K562 (cell line): ENCODE data around the gene SORCS2. TPM values are rescaled to one million over a fixed set of nuclear protein-coding genes. Genes with fewer than 3 reads are reported as not detected.

Experiments used
- ATAC-seq: fragments of 200-7000 bp; cut with Tn5 transposase; 3 replicates; pipeline ENCODE4 v1.9.1; 2020; ENCODE audit warnings: moderate library complexity
- BruUV-seq: library from RNA; stranded (reverse); fragments of 400-500 nt; replicated peaks from 2 replicates; lab custom pipeline; 2021; lab: Mats Ljungman, UMichigan
- CTCF ChIA-PET: fragments of 300-600 bp; formaldehyde crosslinking; extraction: SDS; loops from one replicate; lab custom pipeline; 2021; ENCODE audit warnings: low intra/inter-chr PET ratio; lab: Yijun Ruan, JAX
- POLR2A ChIA-PET: fragments of 300-600, 350-650 bp; sonication (Branson Sonifier 250); formaldehyde crosslinking; extraction: SDS; loops from one replicate; lab custom pipeline; 2021; ENCODE audit warnings: antibody characterized with exemption, inconsistent platforms; lab: Yijun Ruan, JAX
- DNase-seq, 4 experiments: peaks; one replicate each; pipeline versions ENCODE4 v3.0.0 to v3.0.0-alpha.2; 2011 to 2018; ENCODE audit warnings: low spot score in 3 of 4, mixed read lengths in 3 of 4; ENCODE audit errors: extremely low read depth in 1 of 4
- FAIRE-seq: peaks from 2 replicates; lab custom pipeline; 2011; peaks lifted over from hg19 to GRCh38; lab: Jason Lieb, UNC
- H2AFZ ChIP-seq: 2 replicates; pipeline ENCODE4 v1.6.0; 2011; ENCODE audit warnings: low read depth, low read length, control low read depth, inconsistent platforms
- H3K27ac ChIP-seq: fragments of 200-600 bp; 3 replicates; pipeline ENCODE4 v1.8.0; 2011; ENCODE audit warnings: low read depth, mild to moderate bottlenecking, control low read depth, inconsistent platforms, low read length, moderate library complexity, mixed read lengths; ENCODE audit errors: extremely low read depth
- H3K27me3 ChIP-seq, 2 experiments: fragments of 300-600 bp in 1 of 2; 2 replicates in 1 of 2; 3 replicates in 1 of 2; pipeline versions ENCODE4 v1.6.0 to v1.8.0; 2011; ENCODE audit warnings: inconsistent platforms in 2 of 2, low read length in 2 of 2, mild to moderate bottlenecking in 1 of 2, mixed read lengths in 1 of 2, moderate library complexity in 1 of 2; ENCODE audit not compliant: control insufficient read depth in 2 of 2, insufficient read depth in 2 of 2
- H3K36me3 ChIP-seq: fragments of 300-600 bp; 3 replicates; pipeline ENCODE4 v1.8.0; 2011; ENCODE audit warnings: mild to moderate bottlenecking, low read length, inconsistent platforms; ENCODE audit not compliant: control insufficient read depth, insufficient read depth
- H3K4me1 ChIP-seq, 2 experiments: fragments of 200-600 bp in 1 of 2; replicated peaks in 1 of 2; 2 replicates in 1 of 2; 3 replicates in 1 of 2; pipeline versions ENCODE4 v1.5.1 to v1.8.0; 2011; ENCODE audit warnings: inconsistent platforms in 2 of 2, low read length in 2 of 2, mild to moderate bottlenecking in 1 of 2, mixed read lengths in 1 of 2, moderate library complexity in 1 of 2; ENCODE audit not compliant: control insufficient read depth in 2 of 2, insufficient read depth in 2 of 2
- H3K4me2 ChIP-seq: 2 replicates; pipeline ENCODE4 v1.6.1; 2011; ENCODE audit warnings: low read length, control low read depth, inconsistent platforms, mixed read lengths; ENCODE audit not compliant: insufficient read depth
- H3K4me3 ChIP-seq: fragments of 200-600 bp; sonication (generic), shearing (Covaris generic); 2 replicates; pipeline ENCODE4 v1.5.1; 2016; ENCODE audit warnings: control low read depth, inconsistent platforms
- H3K79me2 ChIP-seq: fragments of 200-600 bp; 3 replicates; pipeline ENCODE4 v1.8.0; 2011; ENCODE audit warnings: low read length, inconsistent platforms; ENCODE audit not compliant: control insufficient read depth, insufficient read depth
- H3K9ac ChIP-seq, 2 experiments: 2 replicates each; pipeline versions ENCODE4 v1.6.0 to v1.6.1; 2011; ENCODE audit warnings: low read depth in 2 of 2, low read length in 2 of 2, control low read depth in 1 of 2, inconsistent platforms in 1 of 2, mild to moderate bottlenecking in 1 of 2, mixed read lengths in 1 of 2; ENCODE audit not compliant: insufficient read depth in 1 of 2
- H3K9me1 ChIP-seq: one replicate; pipeline ENCODE4 v1.6.0; 2011; ENCODE audit warnings: inconsistent platforms, mild to moderate bottlenecking, low read length, moderate library complexity; ENCODE audit not compliant: control insufficient read depth, insufficient read depth
- H3K9me3 ChIP-seq: replicated peaks from 2 replicates; pipeline ENCODE4 v1.5.1; 2011; ENCODE audit warnings: low read depth, low read length, inconsistent platforms; ENCODE audit not compliant: control insufficient read depth, insufficient read depth
- H4K20me1 ChIP-seq: replicated peaks from 2 replicates; pipeline ENCODE4 v1.6.1; 2011; ENCODE audit warnings: low read length, inconsistent platforms, mixed read lengths; ENCODE audit not compliant: control insufficient read depth, insufficient read depth
- CBX3 ChIP-seq, 2 experiments: IDR thresholded peaks; 1 replicate in 1 of 2; 2 replicates in 1 of 2; pipeline ENCODE4 v1.6.1; 2012; ENCODE audit warnings: inconsistent platforms in 2 of 2, low read length in 2 of 2, borderline replicate concordance in 1 of 2, control low read depth in 1 of 2
- ELK1 ChIP-seq: sonication (generic); formaldehyde crosslinking; IDR thresholded peaks from 2 replicates; pipeline ENCODE4 v1.8.1; 2022; ENCODE audit warnings: missing genetic modification reagents
- GTF2F1 ChIP-seq: IDR thresholded peaks from 2 replicates; pipeline ENCODE4 v1.6.1; 2011; ENCODE audit warnings: low read depth, low read length, improper control_type of control experiment
- KDM4B ChIP-seq, 2 experiments: fragments of 450-650 bp in 1 of 2; sonication (generic) in 1 of 2; IDR thresholded peaks; 2 replicates each; pipeline ENCODE4 v1.6.1; 2016 to 2017; ENCODE audit warnings: borderline replicate concordance in 2 of 2, antibody characterized with exemption in 1 of 2, low read depth in 1 of 2, mild to moderate bottlenecking in 1 of 2
- NBN ChIP-seq: fragments of 450-650 bp; IDR thresholded peaks from 2 replicates; pipeline ENCODE4 v1.6.1; 2016; ENCODE audit warnings: low read depth, mild to moderate bottlenecking
- PCBP1 ChIP-seq: fragments of 200-400 bp; formaldehyde crosslinking; IDR thresholded peaks from 2 replicates; pipeline ENCODE4 v1.6.1; 2018; ENCODE audit warnings: mild to moderate bottlenecking, low read depth, low read length; ENCODE audit not compliant: poor library complexity, severe bottlenecking
- TOE1 ChIP-seq, 2 experiments: fragments of 450-650 bp in 1 of 2; sonication (generic) in 1 of 2; formaldehyde crosslinking in 1 of 2; IDR thresholded peaks; 2 replicates each; pipeline versions ENCODE4 v1.7.1 to v1.8.0; 2016 to 2022; ENCODE audit warnings: borderline replicate concordance in 2 of 2, mild to moderate bottlenecking in 2 of 2, antibody characterized with exemption in 1 of 2, inconsistent platforms in 1 of 2, low read depth in 1 of 2, missing genetic modification reagents in 1 of 2, moderate library complexity in 1 of 2
- ZFP36 ChIP-seq: fragments of 150-350 bp; IDR thresholded peaks from 2 replicates; pipeline ENCODE4 v1.6.1; 2018; ENCODE audit warnings: low read length, low read depth; ENCODE audit not compliant: partially characterized antibody
- ZNF347 ChIP-seq: fragments of 450-650 bp; formaldehyde crosslinking; IDR thresholded peaks from 2 replicates; pipeline ENCODE4 v1.4.0; 2020; ENCODE audit warnings: low read depth, mild to moderate bottlenecking, moderate library complexity
- ZNF431 ChIP-seq: sonication (generic); formaldehyde crosslinking; IDR thresholded peaks from 2 replicates; pipeline ENCODE4 v1.8.0; 2022; ENCODE audit warnings: mild to moderate bottlenecking, missing genetic modification reagents
- ZNF740 ChIP-seq, 3 experiments: fragments of 200-800 bp in 1 of 3; sonication (Bioruptor generic) in 1 of 3; sonication (generic) in 1 of 3; formaldehyde crosslinking in 1 of 3; IDR thresholded peaks; 2 replicates each; pipeline versions ENCODE4 v1.6.1 to v1.8.0; 2016 to 2022; ENCODE audit warnings: mild to moderate bottlenecking in 2 of 3, missing compliant biosample characterization in 2 of 3, missing genetic modification characterization in 2 of 3, missing genetic modification reagents in 1 of 3
- WGBS: fragments of 100-300 bp; shearing (Covaris generic); methylation state at CpG from one replicate; pipeline ENCODE4 v1.1.6; 2016; ENCODE audit warnings: low coverage, mixed read lengths; ENCODE audit not compliant: insufficient coverage; ENCODE audit errors: missing lambda C conversion rate; 5-methylcytosine and 5-hydroxymethylcytosine counted together
- in situ Hi-C: fragments of 300-500 bp; cut with MboI; formaldehyde crosslinking; loops from 4 replicates; pipeline ENCODE4 v1.15.0; 2018; ENCODE audit warnings: inconsistent platforms, mixed read lengths
- intact Hi-C: fragments of 100-400 bp; cut with micrococcal nuclease; formaldehyde crosslinking; loops from 2 replicates; pipeline ENCODE4 v1.14.2; 2022
- polyA plus RNA-seq, 8 experiments: library from polyadenylated mRNA; depleted of rRNA in 4 of 8; stranded (reverse) in 5 of 8; unstranded in 3 of 8; fragments of >200 nt; fragmentation: Nextera tagmentation in 2 of 8; fragmentation: Illumina TruSeq in 1 of 8; extraction: Ambion mirVana in 2 of 8; extraction: Trizol in 1 of 8; gene quantifications; 2 replicates each; pipeline versions ENCODE4 v1.2.1 to v1.2.3, GENCODE V29; 2011 to 2014; ENCODE audit warnings: inconsistent platforms in 1 of 8, missing spikeins in 1 of 8
- total RNA-seq, 7 experiments: library from RNA; depleted of rRNA in 6 of 7; stranded (reverse); fragments of >200 nt in 6 of 7; fragmentation: Illumina TruSeq in 2 of 7; extraction: Trizol in 2 of 7; gene quantifications; 2 replicates each; pipeline versions ENCODE4 v1.2.1 to v1.2.3, GENCODE V29; 2011 to 2021; ENCODE audit warnings: low replicate concordance in 1 of 7

Gene SORCS2
- total and polyA plus RNA-seq, 9 of the 15 experiments (the other 6 are each of a cell fraction or from before 2014, with no cell fraction given), result not detected

GRCh38 chr4:7361280-7361895, 169.1 kb downstream of the SORCS2 start (continued):
- TF ChIP-seq ELK1 (CRISPR knock-in tag) (no peak), ZNF431 (CRISPR knock-in tag) (no peak), TOE1 (IDR thresholded peaks at IDR 0.05; ENCODE audit: borderline replicate concordance) (no peak), TOE1 (CRISPR knock-in tag; IDR thresholded peaks at IDR 0.05; ENCODE audit: borderline replicate concordance, low read depth) (no peak), ZFP36 (no peak)

GRCh38 chr4:7362341-7362740, 170.0 kb downstream of the SORCS2 start:
- Histone ChIP-seq H3K36me3 (no peaks in the 10 kb centered on the region), H3K27me3 (peaks cover 4 to 10% of the 10 kb centered on the region in 2 experiments; a peak in 4 of 5 replicates), H3K27ac (no peak overlapping the region), H3K4me2 (no peak overlapping the region), H2AFZ (no peak overlapping the region), H3K9me1 (no peaks in the 10 kb centered on the region), H3K9ac (no peak overlapping the region), H3K79me2 (no peaks in the 10 kb centered on the region), H3K9me3 (no peaks in the 10 kb centered on the region; the same call in 1 of the 2 replicates), H3K4me3 (no peak overlapping the region), H3K4me1 (no peaks in the 10 kb centered on the region), H4K20me1 (peaks cover 6% of the 10 kb centered on the region)
- BruUV-seq, result no TSS peak
- WGBS, result 0% methylated on average over 2 of the region's 2 CpGs
- no peak for DNase-seq
- TF ChIP-seq GTF2F1 (no peak), NBN (no peak), KDM4B (IDR thresholded peaks at IDR 0.05; ENCODE audit: borderline replicate concordance in 2 of 2, low read depth in 1 of 2) (no peak), ZNF347 (no peak), CBX3 (IDR thresholded peaks at IDR 0.05; ENCODE audit: borderline replicate concordance in 1 of 2, low read length in 2 of 2) (no peak), PCBP1 (no peak), ZNF740 (CRISPR knock-in tag; IDR thresholded peaks at IDR 0.05) (no peak), ZNF740 (tag; IDR thresholded peaks at IDR 0.05) (no peak)
- ATAC-seq, result no peak
- intact Hi-C loops, result no loop called here
- POLR2A ChIA-PET, result no interaction called here
- FAIRE-seq, result no peak
- CTCF ChIA-PET, result no interaction called here
- in situ Hi-C loops, result no loop called here
